Right hindlimb (tissue), 1 donor: ENCODE data around the gene USP17L24.
"Not testable (repeated sequence)": the region's sequence is repeated elsewhere in the genome, so short reads cannot be mapped to it uniquely, and the experiment has no call there.

Source experiments
- DNase-seq: peaks from one replicate; pipeline ENCODE4 v3.0.0-alpha.2; 2018

The USP17L24 gene, protein sequence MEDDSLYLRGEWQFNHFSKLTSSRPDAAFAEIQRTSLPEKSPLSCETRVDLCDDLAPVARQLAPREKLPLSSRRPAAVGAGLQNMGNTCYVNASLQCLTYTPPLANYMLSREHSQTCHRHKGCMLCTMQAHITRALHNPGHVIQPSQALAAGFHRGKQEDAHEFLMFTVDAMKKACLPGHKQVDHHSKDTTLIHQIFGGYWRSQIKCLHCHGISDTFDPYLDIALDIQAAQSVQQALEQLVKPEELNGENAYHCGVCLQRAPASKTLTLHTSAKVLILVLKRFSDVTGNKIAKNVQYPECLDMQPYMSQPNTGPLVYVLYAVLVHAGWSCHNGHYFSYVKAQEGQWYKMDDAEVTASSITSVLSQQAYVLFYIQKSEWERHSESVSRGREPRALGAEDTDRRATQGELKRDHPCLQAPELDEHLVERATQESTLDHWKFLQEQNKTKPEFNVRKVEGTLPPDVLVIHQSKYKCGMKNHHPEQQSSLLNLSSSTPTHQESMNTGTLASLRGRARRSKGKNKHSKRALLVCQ

GRCh38 chr4:9324865-9325264 is at the start of gene USP17L24:
Gene USP17L24 (plus strand): TSS chr4:9325165. CDS start chr4:9325165, 0 bp downstream.
- DNase-seq: not testable (repeated sequence)

DNA sequence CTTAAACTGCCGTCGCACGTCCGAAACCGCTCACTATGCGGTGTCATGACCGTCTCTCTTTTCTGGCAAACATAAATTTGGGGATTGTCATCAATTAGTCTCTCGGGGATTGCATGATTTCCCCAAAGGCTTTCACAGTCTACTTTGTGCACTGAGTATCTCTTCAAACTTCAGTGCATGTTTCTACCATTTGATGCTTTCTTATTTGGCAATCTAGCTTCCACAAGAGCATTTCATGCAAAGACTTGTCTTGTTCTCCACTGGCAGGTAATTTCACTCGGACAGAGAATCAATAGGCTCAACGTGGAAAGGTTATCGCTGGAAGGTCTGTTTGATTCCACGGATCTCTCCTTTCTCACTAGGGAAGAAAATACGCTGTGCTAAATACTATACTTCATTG is 774 bp upstream of the USP17L24 start:
- DNase-seq: not testable (repeated sequence)

DNA sequence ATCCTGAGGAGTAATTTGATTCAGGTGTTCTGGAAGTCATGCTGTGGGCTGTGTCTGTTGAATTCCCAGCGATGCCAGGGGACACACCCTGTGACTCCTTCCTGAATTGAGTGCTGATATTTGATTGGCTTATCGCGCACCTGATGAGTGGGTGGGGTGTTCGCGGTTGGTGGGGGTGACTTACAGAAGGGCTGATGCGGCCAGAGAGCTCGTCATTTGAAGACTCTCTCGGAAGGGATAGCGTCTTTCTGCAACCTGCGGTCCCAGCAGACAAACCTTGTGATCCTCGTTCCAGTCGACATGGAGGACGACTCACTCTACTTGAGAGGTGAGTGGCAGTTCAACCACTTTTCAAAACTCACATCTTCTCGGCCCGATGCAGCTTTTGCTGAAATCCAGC is 4.6 kb downstream of the USP17L24 start, which contains the start of gene USP17L25:
USP17L25 (plus strand) TSS at position 301 of the 400 bp plus-strand sequence; CDS start at position 301, 0 bp downstream.
- not testable (repeated sequence) for DNase-seq

GRCh38 chr4:9334358-9334757 is 9.4 kb downstream of the USP17L24 start, which contains the start of gene USP17L26:
Gene USP17L26 (plus strand): TSS chr4:9334658. CDS start chr4:9334658, 0 bp downstream.
- not testable (repeated sequence) for DNase-seq

DNA sequence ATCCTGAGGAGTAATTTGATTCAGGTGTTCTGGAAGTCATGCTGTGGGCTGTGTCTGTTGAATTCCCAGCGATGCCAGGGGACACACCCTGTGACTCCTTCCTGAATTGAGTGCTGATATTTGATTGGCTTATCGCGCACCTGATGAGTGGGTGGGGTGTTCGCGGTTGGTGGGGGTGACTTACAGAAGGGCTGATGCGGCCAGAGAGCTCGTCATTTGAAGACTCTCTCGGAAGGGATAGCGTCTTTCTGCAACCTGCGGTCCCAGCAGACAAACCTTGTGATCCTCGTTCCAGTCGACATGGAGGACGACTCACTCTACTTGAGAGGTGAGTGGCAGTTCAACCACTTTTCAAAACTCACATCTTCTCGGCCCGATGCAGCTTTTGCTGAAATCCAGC is 14.1 kb downstream of the USP17L24 start, which contains the start of gene USP17L5:
USP17L5 (plus strand) TSS at position 301 of the 400 bp plus-strand sequence; CDS start at position 301, 0 bp downstream.
- DNase-seq: not testable (repeated sequence)

- DNase-seq: not testable (repeated sequence)
Measured at GRCh38 chr4:9343848-9344247, 18.9 kb downstream of the USP17L24 start, which contains the start of gene USP17L27. Gene USP17L27 (plus strand): TSS chr4:9344148. CDS start chr4:9344148, 0 bp downstream.

DNA sequence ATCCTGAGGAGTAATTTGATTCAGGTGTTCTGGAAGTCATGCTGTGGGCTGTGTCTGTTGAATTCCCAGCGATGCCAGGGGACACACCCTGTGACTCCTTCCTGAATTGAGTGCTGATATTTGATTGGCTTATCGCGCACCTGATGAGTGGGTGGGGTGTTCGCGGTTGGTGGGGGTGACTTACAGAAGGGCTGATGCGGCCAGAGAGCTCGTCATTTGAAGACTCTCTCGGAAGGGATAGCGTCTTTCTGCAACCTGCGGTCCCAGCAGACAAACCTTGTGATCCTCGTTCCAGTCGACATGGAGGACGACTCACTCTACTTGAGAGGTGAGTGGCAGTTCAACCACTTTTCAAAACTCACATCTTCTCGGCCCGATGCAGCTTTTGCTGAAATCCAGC is 23.6 kb downstream of the USP17L24 start, which contains the start of gene USP17L28:
USP17L28 (plus strand) TSS at position 301 of the 400 bp plus-strand sequence; CDS start at position 301, 0 bp downstream.
- DNase-seq: not testable (repeated sequence)

GRCh38 chr4:9350866-9351265 is 25.9 kb downstream of the USP17L24 start:
- not testable (repeated sequence) for DNase-seq

GRCh38 chr4:9353338-9353737 is 28.4 kb downstream of the USP17L24 start, which contains the start of gene USP17L29:
Gene USP17L29 (plus strand): TSS chr4:9353638. CDS start chr4:9353638, 0 bp downstream.
- not testable (repeated sequence) for DNase-seq

DNA sequence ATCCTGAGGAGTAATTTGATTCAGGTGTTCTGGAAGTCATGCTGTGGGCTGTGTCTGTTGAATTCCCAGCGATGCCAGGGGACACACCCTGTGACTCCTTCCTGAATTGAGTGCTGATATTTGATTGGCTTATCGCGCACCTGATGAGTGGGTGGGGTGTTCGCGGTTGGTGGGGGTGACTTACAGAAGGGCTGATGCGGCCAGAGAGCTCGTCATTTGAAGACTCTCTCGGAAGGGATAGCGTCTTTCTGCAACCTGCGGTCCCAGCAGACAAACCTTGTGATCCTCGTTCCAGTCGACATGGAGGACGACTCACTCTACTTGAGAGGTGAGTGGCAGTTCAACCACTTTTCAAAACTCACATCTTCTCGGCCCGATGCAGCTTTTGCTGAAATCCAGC is 37.9 kb downstream of the USP17L24 start, which contains the start of gene USP17L30:
USP17L30 (plus strand) TSS at position 301 of the 400 bp plus-strand sequence; CDS start at position 301, 0 bp downstream.
- not testable (repeated sequence) for DNase-seq
